ENCODE results near the gene TNFRSF19. TPM values are rescaled to one million over a fixed set of nuclear protein-coding genes. Genes with fewer than 3 reads are reported as not detected.
"Not testable (repeated sequence)": the region's sequence is repeated elsewhere in the genome, so short reads cannot be mapped to it uniquely, and the experiment has no call there.

Gene TNFRSF19
- total RNA-seq, 1 donor from 2014 or later: 0.27 TPM

GRCh38 chr13:23652909-23653726, 82.9 kb downstream of the TNFRSF19 start:
- intact Hi-C loops (cut with micrococcal nuclease): no loop called here

- intact Hi-C loops (cut with micrococcal nuclease): no loop called here
These were observed 84.2 kb downstream of the TNFRSF19 start for GRCh38 chr13:23654111-23655110.

GRCh38 chr13:23655321-23655720, 85.1 kb downstream of the TNFRSF19 start:
- intact Hi-C loops (cut with micrococcal nuclease): no loop called here

- intact Hi-C loops (cut with micrococcal nuclease): no loop called here
These were observed 86.6 kb downstream of the TNFRSF19 start for GRCh38 chr13:23656637-23657371.

GRCh38 chr13:23658929-23659541, 88.8 kb downstream of the TNFRSF19 start:
- intact Hi-C loops (cut with micrococcal nuclease): no loop called here

GRCh38 chr13:23660249-23660648, 90.0 kb downstream of the TNFRSF19 start:
- intact Hi-C loops (cut with micrococcal nuclease): no loop called here

GRCh38 chr13:23666582-23666981, 96.4 kb downstream of the TNFRSF19 start:
- intact Hi-C loops (cut with micrococcal nuclease): no loop called here

- intact Hi-C loops (cut with micrococcal nuclease): no loop called here
These were observed 97.5 kb downstream of the TNFRSF19 start for GRCh38 chr13:23667750-23668149.

GRCh38 chr13:23668562-23668961, 98.3 kb downstream of the TNFRSF19 start:
- intact Hi-C loops (cut with micrococcal nuclease): no loop called here

GRCh38 chr13:23670793-23671192, 100.6 kb downstream of the TNFRSF19 start:
- intact Hi-C loops (cut with micrococcal nuclease): no loop called here

GRCh38 chr13:23671377-23671776, 101.2 kb downstream of the TNFRSF19 start:
- intact Hi-C loops (cut with micrococcal nuclease): no loop called here

GRCh38 chr13:23671897-23672296, 101.7 kb downstream of the TNFRSF19 start:
- intact Hi-C loops (cut with micrococcal nuclease): no loop called here

GRCh38 chr13:23672616-23673015, 102.4 kb downstream of the TNFRSF19 start:
- intact Hi-C loops (cut with micrococcal nuclease): no loop called here

- intact Hi-C loops (cut with micrococcal nuclease): no loop called here
These were observed 103.1 kb downstream of the TNFRSF19 start for GRCh38 chr13:23673354-23673753.

GRCh38 chr13:23673867-23674605, 103.8 kb downstream of the TNFRSF19 start:
- intact Hi-C loops (cut with micrococcal nuclease): no loop called here

- intact Hi-C loops (cut with micrococcal nuclease): no loop called here
These were observed 104.8 kb downstream of the TNFRSF19 start for GRCh38 chr13:23674795-23675640.

- intact Hi-C loops (cut with micrococcal nuclease): not testable (repeated sequence)
These were observed 107.6 kb downstream of the TNFRSF19 start for GRCh38 chr13:23677679-23678288.

GRCh38 chr13:23678795-23679194, 108.6 kb downstream of the TNFRSF19 start:
- intact Hi-C loops (cut with micrococcal nuclease): no loop called here

GRCh38 chr13:23679220-23679619, 109.0 kb downstream of the TNFRSF19 start:
- intact Hi-C loops (cut with micrococcal nuclease): no loop called here
